GM12864 (cell line): Measurements from ENCODE around the gene TTYH3.

Source experiments
- DNase-seq: peaks from one replicate; pipeline ENCODE4 v3.0.0-alpha.2; 2011; ENCODE audit warnings: low read depth
- H3K4me3 ChIP-seq: 2 replicates; pipeline ENCODE4 v1.5.1; 2011; ENCODE audit warnings: mild to moderate bottlenecking, low read depth, low read length, control low read depth
- TF ChIP-seq, protein P1 (sequence below): IDR thresholded peaks from 2 replicates; pipeline ENCODE4 v1.5.1; 2011; ENCODE audit warnings: low read depth, mild to moderate bottlenecking, moderate library complexity, low read length, control low read depth, inconsistent platforms; ENCODE audit errors: missing control alignments

TTYH3 gene

DNA sequence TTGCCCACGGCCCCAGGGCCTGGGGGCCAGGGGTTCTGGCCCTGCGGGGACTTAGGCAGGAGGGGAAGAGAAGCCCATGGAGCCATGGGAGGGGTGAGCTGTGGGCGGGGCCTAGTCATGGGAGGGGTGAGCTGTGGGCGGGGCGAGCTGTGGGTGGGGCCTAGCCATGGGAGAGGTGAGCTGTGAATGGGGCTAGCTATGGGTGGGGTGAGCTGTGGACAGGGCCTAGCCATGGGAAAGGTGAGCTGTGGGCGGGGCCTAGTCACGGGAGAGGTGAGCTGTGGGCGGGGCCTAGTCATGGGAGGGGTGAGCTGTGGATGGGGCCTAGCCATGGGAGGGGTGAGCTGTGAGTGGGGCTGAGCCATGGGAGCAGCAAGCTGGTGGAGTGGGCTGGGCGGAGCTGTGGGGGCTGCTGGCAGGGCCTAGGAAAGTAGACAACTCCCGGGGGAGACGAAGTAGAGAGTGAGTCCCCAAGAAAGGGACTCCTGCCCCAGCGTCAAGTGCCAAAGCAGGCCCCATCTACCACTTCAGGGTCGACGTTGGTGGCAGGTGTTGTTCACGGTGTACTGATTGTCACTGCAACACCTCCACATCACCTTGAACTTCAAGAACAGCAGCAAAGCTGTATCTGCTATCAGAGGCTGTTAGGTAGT is 19.2 kb upstream of the TTYH3 start:
- TF ChIP-seq, protein P1, sequence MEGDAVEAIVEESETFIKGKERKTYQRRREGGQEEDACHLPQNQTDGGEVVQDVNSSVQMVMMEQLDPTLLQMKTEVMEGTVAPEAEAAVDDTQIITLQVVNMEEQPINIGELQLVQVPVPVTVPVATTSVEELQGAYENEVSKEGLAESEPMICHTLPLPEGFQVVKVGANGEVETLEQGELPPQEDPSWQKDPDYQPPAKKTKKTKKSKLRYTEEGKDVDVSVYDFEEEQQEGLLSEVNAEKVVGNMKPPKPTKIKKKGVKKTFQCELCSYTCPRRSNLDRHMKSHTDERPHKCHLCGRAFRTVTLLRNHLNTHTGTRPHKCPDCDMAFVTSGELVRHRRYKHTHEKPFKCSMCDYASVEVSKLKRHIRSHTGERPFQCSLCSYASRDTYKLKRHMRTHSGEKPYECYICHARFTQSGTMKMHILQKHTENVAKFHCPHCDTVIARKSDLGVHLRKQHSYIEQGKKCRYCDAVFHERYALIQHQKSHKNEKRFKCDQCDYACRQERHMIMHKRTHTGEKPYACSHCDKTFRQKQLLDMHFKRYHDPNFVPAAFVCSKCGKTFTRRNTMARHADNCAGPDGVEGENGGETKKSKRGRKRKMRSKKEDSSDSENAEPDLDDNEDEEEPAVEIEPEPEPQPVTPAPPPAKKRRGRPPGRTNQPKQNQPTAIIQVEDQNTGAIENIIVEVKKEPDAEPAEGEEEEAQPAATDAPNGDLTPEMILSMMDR: no peak
- no peak overlapping the region for H3K4me3 ChIP-seq
- DNase-seq: no peak

DNA sequence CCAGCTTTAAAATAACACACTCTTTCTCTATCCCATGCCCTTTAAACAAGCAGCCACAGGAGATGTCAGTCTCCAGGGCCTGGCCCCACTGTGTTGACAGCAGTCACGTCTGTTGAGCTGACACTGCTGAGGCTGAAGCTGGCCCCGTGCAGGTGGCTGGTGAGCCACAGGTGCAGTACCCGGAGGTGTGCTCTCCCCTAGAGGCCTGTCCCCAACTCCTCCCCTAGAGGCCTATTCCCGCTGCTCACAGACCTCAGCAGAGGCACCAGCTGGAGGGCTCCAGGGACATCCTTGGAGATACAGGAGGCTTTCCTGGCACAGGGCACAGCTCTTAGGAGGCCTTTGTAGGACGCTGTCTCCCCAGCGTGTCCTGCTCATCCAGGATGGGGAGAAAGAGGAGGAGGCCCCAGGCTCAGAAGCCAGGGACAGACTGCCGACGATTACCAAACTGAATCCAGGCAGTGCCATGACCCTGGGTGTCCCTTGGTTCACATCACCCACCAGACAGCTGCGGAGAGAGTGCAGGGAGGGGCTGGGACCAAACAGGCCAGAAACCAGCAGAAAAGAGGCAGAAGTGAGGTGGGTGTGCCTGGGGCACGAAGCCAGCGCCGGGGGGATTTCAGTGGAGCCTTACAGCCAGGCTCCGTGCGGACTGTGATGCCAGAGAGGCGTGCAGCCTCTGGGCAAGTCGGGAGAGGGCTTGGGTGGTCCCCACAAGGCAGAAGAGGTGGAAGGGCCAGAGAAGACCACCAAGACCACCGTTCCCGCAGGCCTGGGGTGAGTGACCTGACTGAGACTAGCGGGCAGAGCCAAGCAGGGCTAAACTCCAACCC is 18.5 kb upstream of the TTYH3 start:
- no peak for DNase-seq
- no peak overlapping the region for H3K4me3 ChIP-seq
- TF ChIP-seq, protein P1: no peak

DNA sequence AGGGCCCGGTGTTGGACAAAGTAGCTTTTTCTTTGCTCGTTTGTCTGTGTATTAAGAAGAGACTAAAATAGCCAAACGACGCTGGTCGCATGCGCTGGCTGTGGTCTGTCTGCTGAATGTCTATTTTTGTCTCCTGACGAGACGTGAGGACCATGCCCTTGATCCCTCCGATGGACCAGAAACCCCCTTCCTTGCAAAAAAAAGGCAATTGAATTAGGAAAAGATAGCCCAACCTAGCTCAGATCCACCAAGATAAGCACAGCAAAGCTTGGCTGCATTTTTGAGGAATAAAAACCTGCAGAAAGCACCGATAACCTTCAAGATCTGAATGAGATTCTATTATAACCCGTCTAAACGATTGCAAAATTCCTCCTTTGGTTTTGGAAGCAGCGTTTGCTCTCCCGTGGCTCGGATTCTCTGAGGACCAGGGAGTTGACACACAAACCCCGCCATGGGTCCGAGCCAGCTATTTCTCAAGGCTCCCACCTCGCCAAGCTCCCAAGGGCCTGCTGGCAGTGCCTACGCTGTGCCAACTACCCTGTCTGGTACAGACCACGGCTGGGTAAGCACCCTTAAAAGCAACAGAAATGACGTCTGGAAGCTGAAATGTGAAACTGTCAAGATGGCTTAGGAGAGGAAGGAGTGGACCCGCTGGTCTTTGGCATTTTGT is 17.7 kb upstream of the TTYH3 start:
- DNase-seq: no peak
- no peak overlapping the region for H3K4me3 ChIP-seq
- TF ChIP-seq, protein P1: no peak

DNA sequence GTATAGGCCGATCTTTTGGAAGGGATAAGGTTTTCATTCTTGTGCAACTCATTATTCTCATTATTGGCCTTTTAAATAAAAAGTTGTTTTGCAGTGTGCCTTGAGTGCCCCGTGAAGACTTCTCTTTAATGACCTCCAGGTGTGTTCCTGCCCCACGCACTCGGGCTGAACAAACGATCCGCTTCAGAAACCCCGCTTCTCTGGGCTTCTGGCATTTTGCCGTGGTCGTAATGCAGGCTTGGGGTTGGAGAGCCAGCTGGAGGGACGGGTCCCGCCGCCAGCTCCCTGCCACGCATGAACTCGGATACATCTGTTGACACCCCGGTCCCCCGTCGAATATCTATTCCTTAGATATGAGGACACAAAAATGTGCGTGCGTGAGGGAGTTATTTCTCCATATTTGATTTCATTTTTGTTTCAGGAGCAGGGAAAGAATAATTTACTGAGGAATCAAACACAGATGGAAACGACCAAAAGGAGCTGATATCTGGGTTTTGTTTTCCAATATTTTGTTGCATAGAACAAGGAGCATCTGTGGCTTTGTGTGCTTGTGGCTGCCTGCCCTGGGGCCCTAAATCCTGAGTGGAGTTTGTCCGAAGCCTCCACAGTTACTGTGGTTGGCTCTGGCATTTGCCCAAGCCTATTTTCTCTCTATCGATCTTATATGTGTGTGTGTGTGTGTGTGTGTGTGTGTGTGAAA is 17.0 kb upstream of the TTYH3 start:
- TF ChIP-seq, protein P1: no peak
- DNase-seq: no peak
- H3K4me3 ChIP-seq: no peak overlapping the region

GRCh38 chr7:2616387-2617324 is 15.1 kb upstream of the TTYH3 start:
- TF ChIP-seq, protein P1: no peak
- no peak overlapping the region for H3K4me3 ChIP-seq
- DNase-seq: no peak
